GM12874 (cell line): ENCODE measurements around the gene ZNF32.

Experiments
- TF ChIP-seq, protein P1 (sequence below): IDR thresholded peaks from 2 replicates; pipeline ENCODE4 v1.5.1; 2011; ENCODE audit warnings: low read depth, mild to moderate bottlenecking, control low read depth, low read length, moderate library complexity; ENCODE audit not compliant: insufficient read depth

Gene ZNF32

DNA sequence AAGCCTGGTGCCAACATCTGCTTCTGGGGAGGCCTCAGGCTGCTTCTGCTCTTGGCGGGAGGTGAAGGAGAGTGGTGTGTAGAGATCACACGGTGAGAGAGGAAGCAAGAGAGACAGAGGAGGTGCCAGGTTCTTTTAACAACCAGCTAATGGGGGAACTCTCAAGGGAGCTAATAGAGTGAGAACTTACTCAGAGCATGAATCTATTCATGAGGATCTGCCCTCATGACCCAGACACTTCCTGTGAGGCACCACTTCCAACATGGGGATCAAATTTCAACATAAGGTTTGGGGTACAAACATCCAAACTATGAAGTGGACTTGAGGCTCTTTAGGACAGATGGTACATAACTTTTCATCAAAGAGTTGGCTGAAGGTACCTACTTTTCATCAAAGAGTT, 5.1 kb upstream of the ZNF32 start:
- TF ChIP-seq, protein P1, sequence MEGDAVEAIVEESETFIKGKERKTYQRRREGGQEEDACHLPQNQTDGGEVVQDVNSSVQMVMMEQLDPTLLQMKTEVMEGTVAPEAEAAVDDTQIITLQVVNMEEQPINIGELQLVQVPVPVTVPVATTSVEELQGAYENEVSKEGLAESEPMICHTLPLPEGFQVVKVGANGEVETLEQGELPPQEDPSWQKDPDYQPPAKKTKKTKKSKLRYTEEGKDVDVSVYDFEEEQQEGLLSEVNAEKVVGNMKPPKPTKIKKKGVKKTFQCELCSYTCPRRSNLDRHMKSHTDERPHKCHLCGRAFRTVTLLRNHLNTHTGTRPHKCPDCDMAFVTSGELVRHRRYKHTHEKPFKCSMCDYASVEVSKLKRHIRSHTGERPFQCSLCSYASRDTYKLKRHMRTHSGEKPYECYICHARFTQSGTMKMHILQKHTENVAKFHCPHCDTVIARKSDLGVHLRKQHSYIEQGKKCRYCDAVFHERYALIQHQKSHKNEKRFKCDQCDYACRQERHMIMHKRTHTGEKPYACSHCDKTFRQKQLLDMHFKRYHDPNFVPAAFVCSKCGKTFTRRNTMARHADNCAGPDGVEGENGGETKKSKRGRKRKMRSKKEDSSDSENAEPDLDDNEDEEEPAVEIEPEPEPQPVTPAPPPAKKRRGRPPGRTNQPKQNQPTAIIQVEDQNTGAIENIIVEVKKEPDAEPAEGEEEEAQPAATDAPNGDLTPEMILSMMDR: no peak

DNA sequence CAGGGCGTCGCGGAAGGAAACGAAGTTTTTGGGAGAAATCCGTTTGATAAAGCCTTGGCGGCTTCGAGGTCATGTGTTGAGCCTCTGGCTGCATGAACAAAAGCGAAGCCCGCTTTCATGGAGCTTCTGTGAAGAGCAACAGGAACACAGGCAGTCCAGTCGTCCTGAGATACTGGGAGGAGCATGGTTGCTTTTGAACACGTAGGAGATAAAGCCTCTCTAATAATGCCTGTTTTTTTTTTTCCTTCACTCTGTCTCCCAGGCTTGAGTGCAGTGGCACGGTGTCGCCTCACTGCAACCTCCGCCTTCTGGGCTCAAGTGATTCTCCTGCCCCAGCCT, 473 bp upstream of the ZNF32 start:
- TF ChIP-seq, protein P1: no peak

DNA sequence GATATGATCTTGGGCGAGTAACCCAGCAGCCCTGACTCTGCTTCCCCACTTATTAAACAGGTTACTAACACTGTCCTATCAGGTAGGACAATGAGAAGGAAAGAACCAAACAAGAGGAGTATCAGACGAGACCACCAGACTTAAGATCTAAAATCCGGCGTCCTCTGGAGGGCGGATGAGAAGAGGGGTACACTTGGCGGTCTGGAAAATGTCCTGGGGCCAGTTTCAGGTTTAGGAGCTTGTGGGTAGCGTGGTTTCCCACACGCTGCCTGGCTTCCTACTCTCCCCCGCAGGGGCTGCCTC, 635 bp downstream of the ZNF32 start:
- TF ChIP-seq, protein P1: no peak

DNA sequence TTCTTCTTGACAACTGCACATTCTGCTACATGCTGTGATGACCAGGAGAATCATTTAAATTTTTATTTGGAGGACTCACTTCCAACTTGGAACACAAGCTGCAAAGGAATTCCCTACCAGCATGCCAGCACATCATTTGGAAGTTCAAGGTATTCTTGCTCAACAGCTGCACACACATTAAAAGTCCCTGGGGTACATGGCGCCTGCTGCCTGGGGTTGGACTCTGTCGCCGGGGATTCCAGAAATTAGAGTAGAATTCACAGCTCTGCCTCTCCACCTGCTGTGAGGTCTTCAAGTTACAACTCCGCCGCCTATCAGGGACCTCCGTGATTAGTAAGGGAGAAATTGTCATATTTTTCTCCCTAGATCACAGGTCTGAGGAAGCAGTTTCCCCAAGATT, 1.1 kb downstream of the ZNF32 start:
- TF ChIP-seq, protein P1: no peak

DNA sequence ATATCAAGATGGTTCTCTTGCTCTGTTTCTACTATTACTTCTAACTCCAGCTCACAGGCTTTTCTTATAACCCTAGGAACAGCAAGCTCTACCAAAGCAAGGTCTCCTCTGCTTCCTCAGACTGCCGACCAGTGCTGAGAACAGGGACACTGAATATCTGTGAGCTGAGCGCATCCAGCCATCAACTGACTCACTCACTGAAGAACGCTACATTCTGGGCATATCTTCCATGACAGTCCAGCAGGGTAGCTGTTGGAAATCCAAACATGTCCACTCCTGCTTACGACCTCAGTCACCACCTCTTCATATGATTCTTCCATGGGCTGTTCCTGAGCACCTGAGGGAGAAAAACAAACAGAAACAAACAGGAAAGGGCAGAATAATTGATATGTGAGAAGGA, 2.8 kb downstream of the ZNF32 start:
- TF ChIP-seq, protein P1: no peak

DNA sequence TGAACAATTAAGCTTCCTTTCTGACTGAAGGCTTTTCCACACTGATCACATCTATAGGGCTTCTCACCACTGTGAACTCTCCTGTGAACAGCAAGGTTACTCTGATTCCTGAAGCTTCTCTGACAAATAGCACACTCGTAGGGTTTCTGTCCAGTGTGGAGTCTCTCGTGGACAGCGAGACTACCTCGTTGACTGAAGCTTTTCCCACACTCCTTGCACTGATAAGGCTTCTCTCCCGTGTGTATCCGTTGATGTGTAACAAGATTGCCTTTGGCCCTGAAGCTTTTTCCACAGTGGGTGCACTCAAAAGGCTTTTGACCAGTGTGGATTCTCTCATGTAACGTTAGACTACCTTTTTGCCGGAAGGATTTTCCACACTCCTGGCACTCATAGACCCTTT, 4.4 kb downstream of the ZNF32 start:
- TF ChIP-seq, protein P1: no peak

DNA sequence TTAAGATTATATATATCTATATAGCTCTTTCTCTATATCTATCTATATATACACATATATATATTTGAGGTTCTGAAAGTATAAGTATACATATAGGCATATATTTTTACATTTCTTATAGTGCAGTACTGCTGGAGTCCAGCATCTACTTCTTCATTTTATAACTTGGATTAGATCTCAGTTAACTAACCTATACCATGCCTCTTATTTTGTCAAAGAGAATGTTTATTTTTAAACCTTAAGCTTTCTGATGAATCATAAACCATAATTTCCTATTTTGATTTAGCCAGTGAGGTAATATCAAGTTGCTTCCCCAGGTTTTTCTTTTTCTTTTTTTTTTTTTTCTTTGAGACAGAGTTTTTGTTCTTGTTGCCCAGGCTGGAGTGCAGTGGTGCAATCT, 8.1 kb downstream of the ZNF32 start:
- TF ChIP-seq, protein P1: no peak

DNA sequence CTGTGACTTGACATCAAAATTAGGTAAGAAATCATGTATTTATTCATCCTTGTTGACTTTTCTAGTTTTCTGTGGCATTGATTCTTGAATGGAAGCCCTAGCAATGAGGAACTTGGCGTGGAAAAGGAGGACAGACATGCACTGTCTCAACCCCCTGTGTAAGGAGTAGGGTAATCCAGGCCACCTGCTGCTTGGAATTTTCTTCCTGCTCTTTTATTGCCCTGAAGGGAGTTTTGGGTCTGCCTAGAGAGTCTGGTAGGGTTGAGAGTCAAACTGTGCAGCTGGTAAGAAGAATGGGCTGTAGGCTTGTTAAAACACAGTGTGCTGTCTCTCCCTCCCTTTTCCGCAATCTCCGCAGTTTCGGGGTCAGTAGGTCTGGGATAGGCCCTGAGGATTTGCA, 19.7 kb downstream of the ZNF32 start:
- TF ChIP-seq, protein P1: no peak
